ENCODE results near the gene TSPYL4.
A peak's percentile ranks its signal among the peaks of the same experiment; 100 is the strongest.

The TSPYL4 gene

GRCh38 chr6:116221911-116222310 lies 32.0 kb downstream of the TSPYL4 start:
- DNase-seq = peak; percentile 1

- peak; percentile 24 for DNase-seq
These were observed 32.8 kb downstream of the TSPYL4 start for GRCh38 chr6:116221067-116221466.

DNA sequence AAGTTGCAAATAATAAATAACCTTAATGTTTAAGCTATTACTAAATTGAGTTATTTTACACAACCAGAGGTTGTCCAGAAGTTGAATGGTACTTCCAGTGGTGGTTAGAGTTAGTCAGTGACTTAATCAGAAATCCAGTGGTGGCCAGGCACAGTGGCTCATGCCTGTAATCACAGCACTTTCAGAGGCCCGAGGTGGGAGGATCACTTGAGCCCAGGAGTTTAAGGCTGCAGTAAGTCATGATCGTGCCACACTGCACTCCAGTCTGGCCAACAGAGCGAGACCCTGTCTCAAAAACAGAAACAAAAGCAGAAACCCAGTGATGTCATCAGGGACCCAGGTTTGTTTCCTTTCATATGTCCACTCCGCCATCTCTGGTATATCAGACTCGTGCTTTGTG lies 35.0 kb downstream of the TSPYL4 start:
- no peak for DNase-seq

DNA sequence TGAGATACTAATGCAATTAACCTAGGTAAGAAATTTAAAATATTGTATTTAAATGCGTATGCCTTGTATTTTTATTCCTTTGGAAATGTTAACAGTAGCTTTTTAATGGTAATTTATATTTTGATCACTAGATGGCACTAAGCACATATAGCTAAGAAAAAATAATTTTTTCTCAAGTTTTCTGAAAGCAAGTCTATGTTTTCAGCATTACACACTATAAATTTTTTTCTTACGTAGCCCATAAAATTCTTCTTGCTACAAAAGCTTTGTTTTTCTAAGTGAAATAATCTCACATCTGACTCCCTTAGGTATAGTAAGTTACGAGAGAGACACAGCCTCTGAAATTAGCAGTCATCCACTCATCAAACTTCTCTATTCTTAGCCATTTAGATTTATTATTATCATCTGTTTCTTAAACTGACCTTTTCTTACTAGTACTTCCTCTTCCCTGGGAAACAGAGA lies 35.7 kb downstream of the TSPYL4 start:
- DNase-seq = peak; percentile 0

DNA sequence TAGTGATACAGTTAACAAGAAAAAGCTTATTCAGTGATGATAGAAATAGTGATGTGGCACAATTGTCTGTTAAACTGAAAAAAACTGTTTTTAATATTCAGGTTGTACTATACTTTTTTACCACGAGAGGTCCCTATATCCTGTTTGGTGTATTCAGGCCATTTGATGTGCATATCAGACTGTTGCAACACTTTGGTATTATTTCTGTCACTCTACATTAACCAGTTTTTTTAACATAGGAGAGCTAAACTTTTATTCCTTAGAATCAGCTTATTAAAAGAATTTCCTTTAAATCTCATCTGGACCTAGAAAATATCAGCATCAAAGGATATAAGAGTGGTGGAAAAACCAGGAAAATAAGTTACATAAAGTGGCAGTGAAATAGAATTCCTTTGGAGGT lies 36.8 kb downstream of the TSPYL4 start:
- DNase-seq = peak; percentile 2

- DNase-seq = no peak
These were observed 38.5 kb downstream of the TSPYL4 start for GRCh38 chr6:116215414-116215813.

GRCh38 chr6:116214681-116215080 lies 39.2 kb downstream of the TSPYL4 start:
- DNase-seq = no peak

DNA sequence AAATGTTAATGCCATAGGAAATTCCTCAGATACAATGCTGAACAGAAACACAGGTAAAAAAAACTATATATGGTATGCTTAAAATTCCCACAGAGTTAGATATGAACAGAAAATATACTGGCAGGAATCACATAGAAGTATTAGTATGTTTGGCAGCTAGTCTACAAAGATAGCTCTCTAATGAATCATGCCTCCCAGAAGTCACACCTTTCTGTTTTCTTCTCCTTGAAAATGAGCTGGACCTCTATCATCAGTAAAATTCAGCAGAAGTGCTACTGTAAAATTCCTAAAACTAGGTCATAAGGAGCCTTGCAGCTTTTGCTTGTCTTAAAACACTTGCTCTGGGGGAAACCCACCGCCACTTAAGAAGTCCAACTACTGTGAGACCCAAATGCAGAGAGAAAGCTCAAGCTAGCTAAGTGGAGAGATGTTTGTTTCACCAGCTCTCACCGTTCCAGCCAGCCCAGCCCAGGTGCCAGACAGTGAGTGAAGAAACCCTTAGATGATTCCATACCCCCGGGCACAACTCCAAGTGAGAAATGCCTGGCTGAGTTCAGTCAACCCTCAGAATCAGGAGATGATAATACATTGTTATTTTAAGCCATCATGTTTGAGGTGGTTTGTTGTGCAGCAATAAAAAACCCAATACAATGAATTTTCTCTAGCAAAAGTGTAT lies 43.0 kb downstream of the TSPYL4 start:
- no peak for DNase-seq

- no peak for DNase-seq
These were observed 43.6 kb downstream of the TSPYL4 start for GRCh38 chr6:116210316-116210715.

- DNase-seq = no peak
These were observed 45.7 kb downstream of the TSPYL4 start for GRCh38 chr6:116208056-116208785.

- no peak for DNase-seq
These were observed 47.5 kb downstream of the TSPYL4 start for GRCh38 chr6:116206231-116206903.

DNA sequence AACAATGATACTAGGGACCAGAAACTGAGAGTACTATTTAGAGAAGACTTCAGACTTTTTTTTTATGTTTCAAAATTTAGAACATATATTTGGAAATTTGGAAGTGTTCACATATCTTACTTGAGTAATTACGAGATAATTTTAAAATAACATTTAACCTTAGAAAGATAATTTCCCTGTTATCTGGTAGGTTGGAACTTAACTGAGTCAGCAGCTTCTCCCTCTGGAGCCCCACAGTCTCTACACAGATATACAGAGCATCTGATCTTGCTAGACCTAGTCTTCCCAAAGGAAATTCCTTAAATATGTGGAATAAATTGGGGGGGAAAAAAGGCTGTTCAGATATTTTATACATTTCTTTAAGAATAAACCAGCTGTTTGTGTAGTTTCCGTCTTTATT lies 48.6 kb downstream of the TSPYL4 start:
- DNase-seq = no peak

- no peak for DNase-seq
These were observed 52.3 kb downstream of the TSPYL4 start for GRCh38 chr6:116201538-116201937.

DNA sequence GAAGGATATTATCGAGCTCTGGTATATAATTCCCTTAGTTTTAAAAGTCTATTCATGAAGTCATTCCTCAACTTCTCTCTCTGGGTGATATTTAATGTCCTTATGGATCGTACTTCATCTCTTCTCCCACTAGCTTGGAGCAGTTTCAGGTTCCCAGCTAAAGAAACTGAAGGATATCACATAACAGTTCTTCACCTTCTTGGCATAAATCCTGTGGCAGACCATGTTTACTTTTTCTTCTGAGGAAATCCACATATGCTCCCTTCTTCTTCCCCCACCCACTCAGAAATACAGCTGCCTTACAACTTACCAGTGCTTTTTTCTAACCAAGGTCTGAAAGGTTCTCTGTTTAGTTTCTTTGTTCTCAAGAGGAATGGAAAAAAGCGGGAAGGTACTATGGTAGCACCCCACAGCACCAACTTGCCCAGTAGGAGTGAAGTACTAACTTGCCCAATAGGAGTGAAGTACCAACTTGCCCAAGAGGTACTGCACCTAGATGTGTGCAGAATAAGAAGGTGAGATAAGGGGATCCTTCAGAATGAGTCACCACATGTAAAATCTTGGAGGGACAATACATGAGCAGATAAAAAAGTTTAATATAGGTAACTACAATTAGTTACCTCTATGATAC lies 53.1 kb downstream of the TSPYL4 start:
- no peak for DNase-seq
